HG02973 (cell line): ENCODE measurements around the gene ALLC.
"Not testable (repeated sequence)": the region's sequence is repeated elsewhere in the genome, so short reads cannot be mapped to it uniquely, and the experiment has no call there.

Experiments
- ATAC-seq: cut with Tn5 transposase; IDR thresholded peaks from one replicate; pipeline ENCODE4 v1.9.1; 2021; ENCODE audit warnings: moderate library complexity; ENCODE audit not compliant: unreplicated experiment

The ALLC gene

GRCh38 chr2:3654011-3654410, 4.0 kb upstream of the ALLC start:
- no peak for ATAC-seq

- ATAC-seq, result no peak
Observed at GRCh38 chr2:3654531-3655225, 3.3 kb upstream of the ALLC start.

GRCh38 chr2:3655871-3656761, 1.9 kb upstream of the ALLC start:
- ATAC-seq, result no peak

- no peak for ATAC-seq
Observed at GRCh38 chr2:3656762-3657721, 958 bp upstream of the ALLC start.

GRCh38 chr2:3659447-3660432, 1.7 kb downstream of the ALLC start:
- no peak for ATAC-seq

GRCh38 chr2:3660640-3661039, 2.6 kb downstream of the ALLC start:
- ATAC-seq, result not testable (repeated sequence)

- no peak for ATAC-seq
Observed at GRCh38 chr2:3661149-3661660, 3.2 kb downstream of the ALLC start.

- no peak for ATAC-seq
Observed at GRCh38 chr2:3662239-3662638, 4.2 kb downstream of the ALLC start.

GRCh38 chr2:3664118-3664517, 6.1 kb downstream of the ALLC start:
- ATAC-seq, result no peak

GRCh38 chr2:3664925-3665324, 6.9 kb downstream of the ALLC start:
- ATAC-seq, result no peak

- no peak for ATAC-seq
Observed at GRCh38 chr2:3665886-3666612, 8.0 kb downstream of the ALLC start.

GRCh38 chr2:3666613-3666975, 8.6 kb downstream of the ALLC start:
- ATAC-seq, result no peak

GRCh38 chr2:3667151-3667631, 9.2 kb downstream of the ALLC start:
- ATAC-seq, result no peak

GRCh38 chr2:3669656-3670055, 11.7 kb downstream of the ALLC start:
- ATAC-seq, result no peak

- ATAC-seq, result no peak
Observed at GRCh38 chr2:3670376-3670775, 12.4 kb downstream of the ALLC start.

GRCh38 chr2:3670941-3671340, 12.9 kb downstream of the ALLC start:
- ATAC-seq, result no peak

GRCh38 chr2:3672861-3673678, 15.1 kb downstream of the ALLC start:
- ATAC-seq, result no peak
